ENCODE measurements around the gene DDAH2. TPM values are rescaled to one million over a fixed set of nuclear protein-coding genes. Genes with fewer than 3 reads are reported as not detected.

Gene DDAH2
- total RNA-seq, 1 experiment from 2014 or later: 46.1 TPM

GRCh38 chr6:31730631-31731086, 1.6 kb upstream of the DDAH2 start:
- no peak for DNase-seq (ENCODE audit: low read depth)

DNA sequence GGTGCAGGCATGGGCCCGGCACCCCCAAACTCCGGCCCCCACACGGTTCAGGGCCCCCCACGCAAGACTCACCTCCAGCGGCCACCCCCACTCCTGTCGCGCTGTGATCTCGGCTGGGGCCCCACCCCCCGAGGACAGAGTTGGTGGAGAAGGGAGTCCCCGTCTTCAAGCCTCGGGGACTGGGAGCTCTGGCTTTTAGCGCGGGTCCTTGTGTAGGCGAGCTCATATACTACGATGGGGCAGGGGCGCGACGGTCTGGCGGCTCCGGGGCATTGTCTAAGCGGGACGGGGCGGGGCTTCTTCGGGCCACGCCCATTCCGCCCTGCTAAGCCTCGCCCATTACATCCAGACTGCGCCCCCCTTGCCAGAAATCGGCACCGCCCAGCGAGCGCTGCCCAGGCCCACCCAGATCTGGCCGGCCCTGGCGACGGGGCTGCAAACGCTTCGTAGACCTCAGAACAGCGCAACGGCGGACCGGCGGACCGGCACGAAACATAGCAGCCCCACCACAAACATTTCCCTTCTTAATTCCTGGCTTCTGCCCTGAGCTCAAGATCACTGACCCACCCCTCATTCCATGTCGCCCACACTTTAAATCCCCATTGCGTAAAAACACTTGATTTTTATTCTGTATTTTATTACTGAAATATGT, 1.0 kb upstream of the DDAH2 start:
- peak; percentile 95 for DNase-seq (ENCODE audit: low read depth)

DNA sequence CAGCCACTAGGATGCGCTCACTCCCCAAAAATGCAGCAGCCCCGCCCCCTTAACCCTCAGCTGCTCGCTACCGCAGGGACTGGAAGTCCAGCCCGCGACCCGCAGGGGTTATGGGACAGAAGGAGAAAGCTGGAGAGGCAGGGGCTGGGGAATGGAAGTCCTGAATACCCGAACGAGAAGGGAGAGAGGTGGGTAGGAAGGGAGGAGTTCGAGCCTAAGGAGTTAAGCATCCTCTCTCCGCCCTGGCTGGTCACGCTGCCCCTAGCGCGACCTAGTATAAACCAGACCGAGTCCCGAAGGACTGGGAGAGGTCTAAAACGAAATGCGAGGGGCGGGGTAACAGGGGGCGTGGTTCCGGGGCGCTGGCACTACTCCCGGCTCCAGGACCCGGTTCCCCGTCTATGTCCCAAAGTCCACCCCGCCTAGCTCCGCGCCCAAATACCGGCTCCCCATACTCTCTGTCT, 448 bp upstream of the DDAH2 start:
- DNase-seq (ENCODE audit: low read depth): peak; percentile 93

- DNase-seq (ENCODE audit: low read depth): no peak
Measured at GRCh38 chr6:31727717-31728671, 1.1 kb downstream of the DDAH2 start.

DNA sequence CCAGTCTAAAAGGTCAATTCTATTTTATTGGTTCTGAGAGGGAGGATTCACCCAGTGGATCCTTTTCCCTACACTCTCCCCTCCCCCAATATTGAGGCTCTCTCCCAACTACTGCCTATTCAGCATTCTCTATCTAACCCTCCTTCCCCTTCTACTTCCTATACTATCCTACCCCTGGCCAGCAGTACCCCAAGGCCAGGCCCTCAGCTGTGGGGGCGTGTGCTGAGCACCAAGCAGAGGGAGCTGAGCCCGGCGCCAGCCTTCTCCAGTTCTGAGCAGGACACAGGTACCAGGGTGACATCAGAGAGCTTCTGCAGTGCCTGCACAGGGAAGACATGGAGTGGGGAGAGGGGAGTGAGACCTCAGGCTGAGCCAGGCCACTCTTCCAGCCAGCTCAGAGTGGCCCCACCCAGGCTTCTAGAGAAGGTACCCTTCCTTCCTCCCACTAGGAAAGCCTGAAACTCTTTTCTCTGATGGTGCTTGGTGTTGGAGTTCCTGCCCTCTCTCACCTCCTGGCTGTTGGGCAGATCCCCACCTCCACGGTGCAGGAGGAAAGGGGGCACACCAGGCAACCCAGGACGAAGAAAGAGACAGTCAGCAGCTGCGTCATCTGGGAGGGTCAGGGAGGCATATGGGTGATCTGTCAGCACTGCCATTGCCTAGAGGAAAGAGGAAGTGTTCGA, 1.9 kb downstream of the DDAH2 start:
- DNase-seq (ENCODE audit: low read depth): no peak

DNA sequence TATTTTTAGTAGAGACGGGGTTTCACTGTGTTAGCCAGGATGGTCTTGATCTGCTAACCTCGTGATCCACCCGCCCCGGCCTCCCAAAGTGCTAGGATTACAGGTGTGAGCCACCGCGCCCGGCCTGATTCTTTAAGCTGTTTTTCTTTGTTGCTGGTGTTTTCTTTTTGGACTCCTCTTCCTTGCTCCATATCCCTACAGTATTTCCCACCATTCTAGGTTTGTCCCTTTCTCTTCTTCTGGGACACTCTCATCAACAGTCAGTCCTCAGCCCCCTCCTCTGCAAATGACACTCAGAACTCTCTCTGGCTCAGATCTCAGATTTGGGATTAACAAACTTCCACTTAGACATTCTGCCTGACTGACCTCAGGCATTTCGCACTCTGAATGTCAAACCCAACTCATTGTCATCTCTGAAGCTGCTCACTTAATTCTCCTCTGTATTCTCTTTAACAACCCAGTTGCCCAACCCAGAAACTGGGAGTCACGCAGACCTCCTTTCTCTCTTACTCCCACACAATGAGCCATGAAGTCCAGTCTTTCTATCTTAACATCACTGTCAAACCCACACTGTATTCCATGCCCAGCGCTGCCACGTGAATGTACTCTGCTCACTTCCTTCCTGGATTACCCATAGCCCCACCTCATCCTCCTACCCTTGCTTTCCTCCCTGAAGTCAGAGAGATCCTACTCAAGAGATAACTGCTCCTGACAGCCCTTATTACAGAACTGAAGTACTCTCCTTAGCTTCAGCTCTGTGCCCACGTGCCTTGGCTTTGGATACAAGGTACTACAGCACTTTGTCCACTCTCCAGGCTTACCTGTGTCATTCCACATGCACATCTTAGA, 3.4 kb downstream of the DDAH2 start:
- DNase-seq (ENCODE audit: low read depth): no peak

- no peak for DNase-seq (ENCODE audit: low read depth)
Measured at GRCh38 chr6:31723980-31724691, 5.0 kb downstream of the DDAH2 start.

GRCh38 chr6:31723245-31723979, 5.7 kb downstream of the DDAH2 start, which contains the start of gene MPIG6B:
TSS of gene MPIG6B (plus strand) at chr6:31723373. CDS start at chr6:31723384, 11 bp downstream.
- DNase-seq (ENCODE audit: low read depth): no peak

DNA sequence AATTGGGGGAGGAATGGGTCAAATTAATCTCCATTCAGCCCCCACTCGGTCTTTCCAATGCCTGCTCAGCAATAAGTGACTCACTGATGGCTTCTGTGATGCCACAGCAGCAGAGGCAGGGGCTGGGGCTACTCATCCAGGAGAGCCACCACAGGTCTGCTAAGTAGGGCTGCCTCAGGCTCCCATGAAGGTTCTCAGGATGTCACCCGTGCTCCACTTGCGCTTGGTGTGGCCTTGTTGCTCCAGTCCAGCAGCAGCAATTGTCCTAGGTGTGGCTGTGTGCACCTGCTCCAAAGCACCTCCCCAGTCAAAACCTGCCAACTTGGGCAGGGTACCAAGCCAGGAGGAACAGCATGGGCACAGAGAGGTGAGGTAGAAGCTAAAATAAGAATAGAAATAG, 6.9 kb downstream of the DDAH2 start:
- no peak for DNase-seq (ENCODE audit: low read depth)

GRCh38 chr6:31721351-31722020, 7.6 kb downstream of the DDAH2 start, which contains the start of gene LY6G6C:
TSS of gene LY6G6C (minus strand) at chr6:31721746. CDS start at chr6:31721679, 67 bp downstream.
- DNase-seq (ENCODE audit: low read depth): no peak

DNA sequence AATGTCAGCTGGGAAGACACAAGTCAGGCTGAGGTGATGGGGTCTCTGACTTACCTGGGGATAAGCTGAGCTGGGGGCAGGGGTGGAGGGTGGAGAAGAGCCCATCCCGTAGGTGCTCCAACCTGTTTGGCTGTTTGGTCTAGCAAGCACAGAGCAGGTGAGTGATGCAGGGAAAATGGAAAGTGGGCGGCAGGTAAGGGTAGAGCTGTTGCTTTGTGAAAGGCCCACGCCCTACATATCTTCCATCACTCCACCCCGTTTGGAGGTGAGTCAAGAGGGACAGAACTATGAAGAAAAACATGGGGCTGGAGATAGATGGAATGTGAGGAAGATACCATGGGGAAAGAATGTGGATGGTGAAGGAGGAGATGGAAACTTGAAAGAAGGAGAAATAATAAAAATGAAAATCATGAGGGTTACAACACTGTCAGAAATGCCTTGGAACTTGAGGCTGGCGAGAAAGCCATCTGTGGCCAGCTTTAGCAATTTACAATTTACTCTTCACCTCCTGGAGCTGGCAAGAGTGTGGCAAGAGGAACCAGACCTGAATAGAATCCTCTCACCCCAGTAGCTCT, 8.8 kb downstream of the DDAH2 start:
- no peak for DNase-seq (ENCODE audit: low read depth)

DNA sequence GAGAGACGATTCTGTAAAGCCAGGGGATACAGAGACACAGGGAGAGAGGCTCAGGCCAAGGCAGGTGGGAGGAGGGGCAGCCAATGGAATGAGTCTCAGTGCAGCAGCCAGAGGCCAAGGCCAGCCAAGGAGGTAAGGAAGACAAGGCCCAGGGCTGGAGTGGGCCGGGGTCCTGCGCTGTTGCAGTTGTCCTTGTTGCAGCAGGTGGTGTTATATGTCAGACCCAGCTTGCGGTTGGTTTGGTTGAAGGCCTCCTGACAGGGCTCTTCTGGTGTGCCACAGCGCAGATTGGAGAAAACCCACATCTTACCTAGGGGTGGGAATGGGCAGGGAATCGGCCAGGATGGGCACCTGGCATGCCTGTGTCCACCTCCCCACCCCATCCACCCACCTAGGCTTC, 10.1 kb downstream of the DDAH2 start:
- no peak for DNase-seq (ENCODE audit: low read depth)

- DNase-seq (ENCODE audit: low read depth): no peak
Measured at GRCh38 chr6:31718265-31718664, 10.8 kb downstream of the DDAH2 start.

- no peak for DNase-seq (ENCODE audit: low read depth)
Measured at GRCh38 chr6:31717499-31718222, 11.4 kb downstream of the DDAH2 start.

GRCh38 chr6:31715022-31715958, 13.8 kb downstream of the DDAH2 start, which contains the start of gene LY6G6D:
TSS of gene LY6G6D (plus strand) at chr6:31715348. CDS start at chr6:31715356, 8 bp downstream.
- DNase-seq (ENCODE audit: low read depth): no peak

DNA sequence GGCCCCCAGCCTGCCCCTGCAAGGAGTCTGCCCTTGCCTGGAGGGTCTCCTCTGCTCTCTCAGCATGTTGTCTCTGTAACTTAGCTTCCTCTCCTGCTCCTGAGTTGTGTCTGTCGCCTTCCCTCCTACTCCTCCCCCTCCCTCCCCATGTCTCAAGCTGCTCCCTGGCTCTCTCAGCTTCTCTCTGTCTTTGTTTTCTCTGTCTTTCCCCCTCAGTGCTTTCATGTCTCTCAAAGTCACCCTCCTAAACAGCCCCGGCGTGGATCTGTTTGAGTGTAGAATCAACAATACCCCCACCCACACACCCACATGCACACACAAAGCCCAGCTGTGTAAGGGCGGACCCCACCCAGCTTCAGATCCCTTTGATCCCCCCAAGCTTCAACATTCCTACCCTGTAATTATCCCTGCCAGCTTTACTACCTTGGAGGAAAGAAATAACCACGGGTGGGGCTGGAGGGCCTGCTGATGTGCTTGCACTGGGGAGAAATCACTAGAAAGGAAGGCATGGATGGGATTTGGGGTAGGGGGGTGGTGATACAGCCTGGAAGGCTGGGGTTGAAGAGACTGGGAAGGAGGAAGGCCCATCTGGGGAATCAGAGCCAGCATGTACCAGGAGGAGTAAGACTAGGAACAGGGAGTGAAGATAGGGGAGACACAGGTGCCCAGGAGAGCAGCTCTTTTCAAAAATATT, 15.0 kb downstream of the DDAH2 start:
- DNase-seq (ENCODE audit: low read depth): no peak
